Measurements from ENCODE around the gene IFNLR1.

IFNLR1 gene

GRCh38 chr1:24231701-24232100 lies 44.6 kb upstream of the IFNLR1 start:
- TF ChIP-seq RAD21 (IDR thresholded peaks at IDR 0.05; ENCODE audit: low read depth) = no peak

GRCh38 chr1:24228311-24228710 lies 41.2 kb upstream of the IFNLR1 start:
- TF ChIP-seq TCF12 (IDR thresholded peaks at IDR 0.05; ENCODE audit: low read depth) (no peak), TEAD4 (IDR thresholded peaks at IDR 0.05) (no peak)

DNA sequence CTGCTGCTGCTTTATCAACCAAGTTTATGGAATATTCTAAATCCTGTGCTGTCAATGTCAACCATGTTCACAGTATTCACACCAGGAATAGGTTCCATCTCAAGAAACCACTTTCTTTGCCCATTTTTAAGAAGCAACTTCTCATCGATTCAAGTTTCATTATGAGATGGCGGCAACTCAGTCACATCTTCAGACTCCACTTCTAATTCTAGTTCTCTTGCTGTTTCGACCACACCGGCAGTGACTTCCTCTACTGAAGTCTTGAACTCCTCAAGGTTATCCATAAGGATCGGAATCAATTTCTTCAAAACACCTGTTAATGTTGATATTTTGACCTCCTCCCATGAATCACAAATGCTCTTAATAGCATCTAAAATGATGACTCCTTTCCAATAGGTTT lies 39.7 kb upstream of the IFNLR1 start:
- TF ChIP-seq EGR1 (IDR thresholded peaks at IDR 0.05) (no peak), MAX (IDR thresholded peaks at IDR 0.05) (no peak), FOXM1 (IDR thresholded peaks at IDR 0.05; ENCODE audit: borderline replicate concordance, low read depth) (no peak), TCF12 (IDR thresholded peaks at IDR 0.05; ENCODE audit: low read depth) (no peak), CEBPB (IDR thresholded peaks at IDR 0.05) (no peak)
- TF ChIP-seq, protein P1, sequence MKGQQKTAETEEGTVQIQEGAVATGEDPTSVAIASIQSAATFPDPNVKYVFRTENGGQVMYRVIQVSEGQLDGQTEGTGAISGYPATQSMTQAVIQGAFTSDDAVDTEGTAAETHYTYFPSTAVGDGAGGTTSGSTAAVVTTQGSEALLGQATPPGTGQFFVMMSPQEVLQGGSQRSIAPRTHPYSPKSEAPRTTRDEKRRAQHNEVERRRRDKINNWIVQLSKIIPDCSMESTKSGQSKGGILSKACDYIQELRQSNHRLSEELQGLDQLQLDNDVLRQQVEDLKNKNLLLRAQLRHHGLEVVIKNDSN (IDR thresholded peaks at IDR 0.05) = no peak

DNA sequence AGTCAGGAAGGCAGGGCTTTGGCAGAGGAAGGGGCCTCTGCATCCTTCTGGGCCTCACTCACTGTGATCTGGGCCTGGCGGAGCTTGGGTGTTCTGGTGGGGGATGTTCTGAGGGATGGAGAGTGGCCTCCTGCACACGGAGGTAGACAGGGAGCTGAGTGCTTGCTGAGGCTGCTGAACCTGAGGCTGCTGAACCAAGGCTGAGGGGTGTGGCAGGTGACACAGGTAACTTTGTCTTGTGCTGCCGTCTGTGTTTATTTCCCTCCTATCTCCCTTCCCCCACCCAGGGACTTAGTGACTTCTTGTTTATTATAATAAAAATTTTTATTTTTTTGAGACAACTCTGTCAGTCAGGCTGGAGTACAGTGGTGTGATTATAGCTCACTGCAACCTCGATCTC lies 37.7 kb upstream of the IFNLR1 start:
- TF ChIP-seq ZBTB7A (IDR thresholded peaks at IDR 0.05; ENCODE audit: low read depth) = no peak
- TF ChIP-seq EGR1 (IDR thresholded peaks at IDR 0.05) = no peak
- TF ChIP-seq EP300 (IDR thresholded peaks at IDR 0.05; ENCODE audit: borderline replicate concordance) = no peak
- no peak for TF ChIP-seq CEBPB (IDR thresholded peaks at IDR 0.05)
- no peak for TF ChIP-seq TAF1 (IDR thresholded peaks at IDR 0.05; ENCODE audit: low read depth)
- TF ChIP-seq, protein P2, sequence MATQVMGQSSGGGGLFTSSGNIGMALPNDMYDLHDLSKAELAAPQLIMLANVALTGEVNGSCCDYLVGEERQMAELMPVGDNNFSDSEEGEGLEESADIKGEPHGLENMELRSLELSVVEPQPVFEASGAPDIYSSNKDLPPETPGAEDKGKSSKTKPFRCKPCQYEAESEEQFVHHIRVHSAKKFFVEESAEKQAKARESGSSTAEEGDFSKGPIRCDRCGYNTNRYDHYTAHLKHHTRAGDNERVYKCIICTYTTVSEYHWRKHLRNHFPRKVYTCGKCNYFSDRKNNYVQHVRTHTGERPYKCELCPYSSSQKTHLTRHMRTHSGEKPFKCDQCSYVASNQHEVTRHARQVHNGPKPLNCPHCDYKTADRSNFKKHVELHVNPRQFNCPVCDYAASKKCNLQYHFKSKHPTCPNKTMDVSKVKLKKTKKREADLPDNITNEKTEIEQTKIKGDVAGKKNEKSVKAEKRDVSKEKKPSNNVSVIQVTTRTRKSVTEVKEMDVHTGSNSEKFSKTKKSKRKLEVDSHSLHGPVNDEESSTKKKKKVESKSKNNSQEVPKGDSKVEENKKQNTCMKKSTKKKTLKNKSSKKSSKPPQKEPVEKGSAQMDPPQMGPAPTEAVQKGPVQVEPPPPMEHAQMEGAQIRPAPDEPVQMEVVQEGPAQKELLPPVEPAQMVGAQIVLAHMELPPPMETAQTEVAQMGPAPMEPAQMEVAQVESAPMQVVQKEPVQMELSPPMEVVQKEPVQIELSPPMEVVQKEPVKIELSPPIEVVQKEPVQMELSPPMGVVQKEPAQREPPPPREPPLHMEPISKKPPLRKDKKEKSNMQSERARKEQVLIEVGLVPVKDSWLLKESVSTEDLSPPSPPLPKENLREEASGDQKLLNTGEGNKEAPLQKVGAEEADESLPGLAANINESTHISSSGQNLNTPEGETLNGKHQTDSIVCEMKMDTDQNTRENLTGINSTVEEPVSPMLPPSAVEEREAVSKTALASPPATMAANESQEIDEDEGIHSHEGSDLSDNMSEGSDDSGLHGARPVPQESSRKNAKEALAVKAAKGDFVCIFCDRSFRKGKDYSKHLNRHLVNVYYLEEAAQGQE (IDR thresholded peaks at IDR 0.05; ENCODE audit: low read depth) = no peak
- no peak for TF ChIP-seq YY1 (IDR thresholded peaks at IDR 0.05; ENCODE audit: low read depth)

- TF ChIP-seq TAF1 (IDR thresholded peaks at IDR 0.05; ENCODE audit: low read depth) = no peak
- TF ChIP-seq, protein P1 (IDR thresholded peaks at IDR 0.05) = no peak
- TF ChIP-seq NFIC (IDR thresholded peaks at IDR 0.05) = no peak
- TF ChIP-seq, protein P2 (IDR thresholded peaks at IDR 0.05; ENCODE audit: low read depth) = no peak
- TF ChIP-seq CEBPB (IDR thresholded peaks at IDR 0.05) = no peak
- TF ChIP-seq MAX (IDR thresholded peaks at IDR 0.05) = no peak
- TF ChIP-seq TEAD4 (IDR thresholded peaks at IDR 0.05) = no peak
- no peak for TF ChIP-seq EGR1 (IDR thresholded peaks at IDR 0.05)
- TF ChIP-seq FOXM1 (IDR thresholded peaks at IDR 0.05; ENCODE audit: borderline replicate concordance, low read depth) = no peak
- TF ChIP-seq CREB1 (IDR thresholded peaks at IDR 0.05; ENCODE audit: low read depth) = no peak
- TF ChIP-seq ZBTB7A (IDR thresholded peaks at IDR 0.05; ENCODE audit: low read depth) = no peak
- TF ChIP-seq RAD21 (IDR thresholded peaks at IDR 0.05; ENCODE audit: low read depth) = no peak
- TF ChIP-seq TCF12 (IDR thresholded peaks at IDR 0.05; ENCODE audit: low read depth) = no peak
- TF ChIP-seq YY1 (IDR thresholded peaks at IDR 0.05; ENCODE audit: low read depth) = no peak
- no peak for TF ChIP-seq EP300 (IDR thresholded peaks at IDR 0.05; ENCODE audit: borderline replicate concordance)
Measured at GRCh38 chr1:24224086-24224485, 37.0 kb upstream of the IFNLR1 start.

DNA sequence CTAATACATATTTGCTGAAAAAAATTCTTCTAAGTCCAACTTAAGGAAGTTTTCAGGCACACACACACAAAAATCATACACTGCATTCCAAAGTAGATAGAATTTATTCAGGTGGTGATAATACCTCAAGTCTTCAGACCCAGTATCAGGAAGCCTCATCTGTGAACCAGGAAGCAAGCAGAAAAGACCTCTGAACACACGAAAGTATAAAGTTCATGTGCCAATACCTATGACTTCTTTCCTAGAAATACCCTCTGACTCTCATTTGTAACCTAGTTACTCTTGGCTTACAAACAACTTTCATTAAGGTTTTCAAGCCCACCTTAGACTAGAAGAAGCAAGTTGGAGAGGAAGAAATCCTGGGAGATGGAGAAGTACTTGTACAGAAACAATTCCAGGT lies 35.7 kb upstream of the IFNLR1 start:
- TF ChIP-seq FOXM1 (IDR thresholded peaks at IDR 0.05; ENCODE audit: borderline replicate concordance, low read depth) (no peak), TAF1 (IDR thresholded peaks at IDR 0.05; ENCODE audit: low read depth) (no peak), EP300 (IDR thresholded peaks at IDR 0.05; ENCODE audit: borderline replicate concordance) (no peak), YY1 (IDR thresholded peaks at IDR 0.05; ENCODE audit: low read depth) (no peak), MAX (IDR thresholded peaks at IDR 0.05) (no peak), EGR1 (IDR thresholded peaks at IDR 0.05) (no peak), CEBPB (IDR thresholded peaks at IDR 0.05) (no peak)
- TF ChIP-seq, protein P1 (IDR thresholded peaks at IDR 0.05) = no peak
